ENCODE results near the gene EEF1B2. TPM values are rescaled to one million over a fixed set of nuclear protein-coding genes. Genes with fewer than 3 reads are reported as not detected.

EEF1B2 gene
- total RNA-seq, 1 donor from 2014 or later: 453 TPM

Other genes with a start within 250 kb of the EEF1B2 start
- 25.2 and 26.3 TPM in 2 replicates for gene INO80D, start 73.7 kb upstream of the EEF1B2 start, total RNA-seq
- gene NDUFS1, start 451 bp upstream of the EEF1B2 start, total RNA-seq: 71.6 and 77.6 TPM in 2 replicates
- gene ZDBF2, start 114.8 kb downstream of the EEF1B2 start, total RNA-seq: 41.4 and 42.9 TPM in 2 replicates